ENCODE results near the gene ABCA3.
"Not testable (repeated sequence)": the region's sequence is repeated elsewhere in the genome, so short reads cannot be mapped to it uniquely, and the experiment has no call there.

The ABCA3 gene

DNA sequence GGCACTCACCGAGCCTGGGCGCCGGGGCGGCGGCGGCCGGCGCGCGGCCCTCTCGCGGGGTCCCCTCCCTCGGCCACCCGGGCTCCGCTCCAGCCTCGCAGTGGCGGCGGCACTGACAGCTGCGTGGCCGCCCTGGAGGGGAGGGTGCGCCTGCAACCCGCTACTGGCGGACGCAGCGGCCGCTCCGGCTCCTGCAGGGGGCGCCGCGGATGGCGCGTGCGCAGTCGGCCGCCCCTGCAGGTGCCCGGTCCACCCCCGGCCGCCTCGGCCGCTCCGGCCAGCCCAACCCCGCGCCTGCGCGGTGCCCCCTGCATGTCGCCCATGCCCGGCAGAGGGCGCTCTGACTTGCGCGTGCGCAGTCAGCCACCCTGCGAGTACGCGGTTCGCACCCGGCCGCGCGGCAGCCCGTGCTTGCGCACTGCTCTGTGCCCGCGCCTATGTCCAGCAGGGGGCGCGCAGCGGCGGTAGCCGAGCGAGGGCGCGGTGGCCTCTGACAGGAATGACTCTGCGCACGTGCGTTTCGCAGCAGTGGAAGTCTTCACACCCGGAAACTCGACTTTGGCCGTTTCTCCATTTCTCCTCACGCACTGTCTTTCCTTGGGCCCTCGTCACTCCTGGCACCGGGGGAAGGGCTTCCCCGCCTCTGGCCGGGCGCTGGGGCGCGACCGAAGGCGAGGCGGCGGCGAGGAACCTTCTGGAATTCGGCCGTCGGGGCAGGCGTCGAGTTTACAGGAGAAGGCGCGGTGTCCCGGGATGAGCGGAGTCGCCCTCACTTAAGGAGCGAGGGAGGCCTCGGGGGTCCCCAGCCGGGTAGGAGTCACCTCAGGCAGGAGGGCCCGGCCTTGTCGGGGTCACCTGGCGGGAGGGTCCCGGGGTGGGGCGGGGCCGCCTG lies at the start of gene ABCA3:
TSS of gene ABCA3 (minus strand) at position 165 of the 892 bp plus-strand sequence. CDS start 14,262 bp downstream, outside the sequence.
- peak; percentile 53 for DNase-seq

DNA sequence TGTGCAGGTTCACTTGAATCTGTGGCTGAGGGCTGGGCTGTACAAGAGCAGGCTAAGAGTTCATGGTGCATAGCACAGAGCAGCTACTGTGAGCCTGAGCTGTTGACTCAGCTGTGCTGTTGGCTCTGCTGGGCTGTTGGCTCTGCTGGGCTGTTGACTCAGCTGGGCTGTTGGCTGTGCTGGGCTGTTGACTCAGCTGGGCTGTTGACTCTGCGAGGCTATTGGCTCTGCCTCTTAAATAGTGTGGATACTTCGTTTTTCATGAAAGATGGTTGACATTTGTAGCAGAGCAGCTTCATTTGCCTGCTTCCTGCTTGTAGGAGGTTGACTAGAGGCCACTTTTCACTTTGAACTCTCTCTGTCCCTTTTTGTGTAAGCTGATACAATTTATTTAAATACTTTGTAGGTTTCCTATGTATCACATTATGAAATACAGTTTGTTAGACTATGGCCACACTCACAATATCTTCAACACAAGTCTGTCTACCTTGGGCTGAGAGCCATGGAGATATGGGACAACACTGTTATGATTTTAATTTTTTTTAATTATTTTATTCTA lies 48.4 kb upstream of the ABCA3 start:
- no peak for DNase-seq

DNA sequence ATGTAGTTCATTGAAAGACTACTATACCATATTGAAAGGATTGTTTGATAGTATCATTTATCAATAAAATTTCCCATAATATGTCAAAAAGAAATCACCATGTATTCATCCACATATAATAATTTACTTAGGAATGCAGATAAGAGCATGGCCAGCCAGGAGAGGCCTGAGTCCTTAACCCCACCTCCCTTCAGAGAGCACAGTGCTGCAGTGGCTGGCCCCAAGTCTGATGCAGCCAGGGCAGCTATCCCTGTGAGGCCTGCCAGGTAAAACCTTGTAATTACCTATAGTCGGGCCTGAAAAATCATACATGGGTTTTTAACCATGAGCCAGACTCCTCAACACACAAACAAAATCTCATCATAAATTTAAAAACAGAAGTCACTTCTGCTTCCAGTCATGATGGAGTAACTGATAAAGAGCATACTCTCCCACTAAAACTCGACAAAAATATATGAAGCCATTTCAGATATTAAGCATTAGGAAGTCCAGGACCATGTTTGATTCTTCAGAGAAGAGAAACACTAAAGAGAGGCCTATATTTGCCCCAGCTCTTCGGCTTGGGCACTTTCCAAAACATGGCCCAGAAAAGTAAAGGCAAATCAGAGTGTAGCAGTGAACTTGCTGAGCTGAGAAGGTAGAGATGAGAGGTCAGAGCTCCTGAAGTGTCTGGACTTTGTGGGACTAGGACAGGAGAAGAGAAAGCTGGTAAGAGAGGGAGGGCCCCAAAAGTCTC lies 47.8 kb upstream of the ABCA3 start:
- DNase-seq, result no peak

DNA sequence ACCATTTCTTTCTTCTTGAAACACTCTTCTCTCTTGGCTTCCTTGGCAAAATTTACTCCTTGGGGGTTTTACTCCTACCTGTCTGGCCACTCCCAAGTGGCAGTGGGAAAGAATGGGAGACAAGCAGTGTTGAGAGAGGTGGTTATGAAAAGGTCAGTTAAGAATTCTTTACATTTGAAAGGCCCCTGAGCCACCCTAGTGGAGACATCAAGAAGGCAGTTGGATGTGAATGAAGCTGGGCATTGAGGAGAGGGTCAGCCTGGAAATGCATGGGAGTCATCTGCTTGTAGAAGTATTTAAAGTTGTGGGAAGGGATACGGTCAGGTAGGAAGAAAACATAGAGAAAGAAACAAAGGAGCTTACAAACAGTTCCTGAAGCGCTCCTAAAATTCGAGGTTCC lies 46.5 kb upstream of the ABCA3 start:
- DNase-seq, result no peak

DNA sequence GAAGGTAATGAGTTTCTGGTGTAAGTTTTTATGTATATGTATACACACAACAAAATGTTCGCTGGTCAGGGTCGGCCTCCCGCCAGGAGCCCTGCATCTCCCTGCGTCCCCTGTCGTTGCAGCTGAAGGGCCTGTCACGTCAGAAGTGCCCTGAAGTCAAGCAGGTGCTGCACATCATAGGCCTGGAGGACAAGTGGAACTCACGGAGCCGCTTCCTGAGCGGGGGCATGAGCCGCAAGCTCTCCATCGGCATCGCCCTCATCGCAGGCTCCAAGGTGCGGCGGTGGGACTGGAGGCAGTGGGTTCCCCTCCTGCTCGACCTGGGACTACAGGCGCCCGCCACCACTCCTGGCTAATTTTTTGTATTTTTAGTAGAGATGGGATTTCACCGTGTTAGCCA lies 45.5 kb upstream of the ABCA3 start:
- DNase-seq, result not testable (repeated sequence)

DNA sequence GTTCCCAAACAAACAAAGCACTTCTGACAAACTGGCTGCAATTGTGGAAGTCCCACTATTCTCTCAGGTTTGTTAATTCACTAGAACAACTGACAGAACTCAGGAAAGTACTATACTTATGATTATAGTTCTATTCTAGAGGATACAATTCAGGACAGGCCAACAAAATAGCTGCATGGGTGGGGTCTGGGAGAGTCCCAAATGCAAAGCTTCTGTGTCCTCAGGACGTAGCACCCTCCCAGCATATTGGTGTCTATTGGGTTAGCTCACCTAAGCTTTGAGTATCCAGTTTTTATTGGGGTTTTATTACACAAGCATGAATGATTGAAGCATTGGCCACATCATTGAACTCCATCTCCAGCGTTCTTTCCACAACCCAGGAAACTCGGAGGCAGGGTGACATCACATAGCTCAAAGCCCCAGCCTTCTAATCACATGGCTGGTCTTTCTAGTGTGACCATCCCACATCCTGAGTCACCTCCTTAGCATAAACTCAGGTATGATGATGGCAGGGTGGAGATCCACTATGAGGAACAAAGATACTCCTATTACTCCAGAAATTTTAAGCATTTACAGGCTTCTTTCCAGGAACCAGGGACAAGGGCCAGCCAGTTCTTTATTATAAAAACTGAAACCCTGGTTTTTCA lies 44.8 kb upstream of the ABCA3 start:
- DNase-seq, result no peak

DNA sequence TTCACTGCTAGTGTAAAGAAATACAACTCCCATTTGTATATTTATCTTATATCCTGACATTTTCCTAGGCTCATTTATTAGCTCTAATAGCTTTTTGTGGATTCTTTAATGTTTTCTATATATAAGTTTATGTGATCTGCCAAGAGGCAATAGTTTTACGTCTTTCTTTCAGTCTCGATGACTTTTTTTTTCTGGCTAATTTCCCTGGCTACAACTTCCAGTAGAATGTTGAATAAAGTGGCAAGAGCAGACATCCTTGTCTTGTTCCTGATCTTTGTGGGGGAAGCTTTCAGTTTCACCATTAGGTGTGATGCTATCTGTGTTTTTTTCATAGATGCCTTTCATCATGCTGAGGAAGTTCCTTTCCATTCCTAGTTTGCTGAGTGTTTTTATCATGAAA lies 43.9 kb upstream of the ABCA3 start:
- DNase-seq, result no peak

DNA sequence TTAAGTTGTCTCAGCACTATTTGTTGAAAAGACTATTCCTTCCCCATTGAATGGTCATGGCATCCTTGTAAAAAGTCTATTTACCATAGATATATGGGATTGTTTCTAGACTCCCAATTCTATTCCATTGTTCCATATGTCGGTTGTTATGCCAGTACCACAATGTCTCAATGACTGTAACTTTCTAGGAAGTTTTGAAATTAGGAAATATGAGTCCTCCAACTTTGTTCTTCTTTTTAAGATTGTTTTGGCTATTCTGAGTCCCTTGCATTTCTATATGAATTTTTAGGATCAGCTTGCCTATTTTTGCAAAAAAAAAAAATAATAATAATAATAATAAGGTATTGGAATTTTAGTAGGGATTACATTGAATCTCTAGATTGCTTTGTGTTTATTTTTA lies 43.0 kb upstream of the ABCA3 start:
- DNase-seq, result no peak

DNA sequence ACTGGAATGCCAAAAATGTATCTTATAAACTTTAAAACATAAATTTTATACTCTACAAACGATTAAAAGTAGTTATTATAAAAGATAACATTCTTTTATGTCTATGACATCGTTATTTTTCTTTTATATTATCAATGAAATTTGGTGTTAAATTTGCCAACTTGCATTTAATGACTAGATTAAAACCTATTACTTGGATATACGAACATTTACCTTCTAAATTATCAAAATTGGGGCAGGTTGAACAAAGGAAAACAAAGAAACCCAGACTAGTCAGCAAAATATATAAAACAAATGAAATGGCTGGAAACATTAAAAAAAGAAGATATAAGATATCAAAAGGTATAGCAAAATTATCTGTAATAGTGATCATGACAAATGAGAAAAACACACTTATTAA lies 34.1 kb upstream of the ABCA3 start:
- no peak for DNase-seq

DNA sequence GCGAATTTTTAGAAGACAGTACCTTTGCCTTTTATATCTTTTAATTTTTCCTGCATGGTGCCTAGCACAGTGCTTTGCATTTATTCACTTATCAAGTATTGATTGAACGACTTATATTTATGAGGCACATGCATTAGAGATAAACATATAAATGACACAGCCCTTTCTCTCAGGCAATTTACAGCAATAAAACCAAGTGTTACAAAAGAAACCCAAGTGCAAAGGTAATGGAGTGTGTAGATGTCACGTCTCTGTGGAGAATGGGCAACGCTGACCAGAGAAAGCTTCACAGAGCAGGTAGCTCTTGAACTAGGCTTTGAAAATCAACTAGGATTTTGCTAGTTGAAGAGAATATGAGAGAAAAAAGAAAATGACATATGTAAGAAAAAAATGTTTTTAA lies 32.6 kb upstream of the ABCA3 start:
- DNase-seq, result no peak

DNA sequence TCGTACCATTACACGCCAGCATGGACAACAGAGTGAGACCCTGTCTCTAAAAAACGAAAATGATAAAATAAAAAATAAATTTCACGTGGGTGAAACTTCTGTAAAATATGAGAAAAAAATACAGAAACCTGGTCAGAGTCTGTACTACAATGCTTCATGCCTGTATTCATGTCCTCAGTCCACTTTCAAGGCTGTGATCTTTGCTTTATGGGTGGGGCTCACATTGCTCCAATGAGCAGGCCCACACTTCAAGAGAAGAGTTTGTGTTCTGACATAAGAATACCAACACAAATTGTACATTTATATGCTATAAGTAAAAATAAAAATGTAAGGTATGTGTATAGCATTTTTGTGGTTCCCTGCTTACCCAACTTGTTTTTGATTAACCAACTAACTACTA lies 32.2 kb upstream of the ABCA3 start:
- no peak for DNase-seq

DNA sequence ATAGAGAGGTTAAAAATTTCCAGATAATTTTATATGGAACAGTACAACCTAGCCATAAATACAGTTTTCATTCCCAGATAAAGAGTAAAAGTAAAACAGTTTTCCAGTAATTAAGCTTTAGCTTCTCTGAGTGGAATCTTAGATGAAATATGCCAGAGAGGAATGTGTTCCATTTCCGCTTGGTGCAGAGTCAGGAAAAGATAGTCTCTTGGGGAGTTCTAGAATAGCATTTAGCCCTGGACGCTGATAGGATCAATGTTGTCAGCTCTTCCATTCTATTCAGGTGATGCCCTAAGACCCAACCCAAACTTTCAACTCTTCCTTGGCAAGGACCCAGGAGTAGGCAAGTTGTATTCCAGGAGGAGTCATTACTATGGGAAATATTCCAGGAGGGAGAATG lies 30.9 kb upstream of the ABCA3 start:
- no peak for DNase-seq

DNA sequence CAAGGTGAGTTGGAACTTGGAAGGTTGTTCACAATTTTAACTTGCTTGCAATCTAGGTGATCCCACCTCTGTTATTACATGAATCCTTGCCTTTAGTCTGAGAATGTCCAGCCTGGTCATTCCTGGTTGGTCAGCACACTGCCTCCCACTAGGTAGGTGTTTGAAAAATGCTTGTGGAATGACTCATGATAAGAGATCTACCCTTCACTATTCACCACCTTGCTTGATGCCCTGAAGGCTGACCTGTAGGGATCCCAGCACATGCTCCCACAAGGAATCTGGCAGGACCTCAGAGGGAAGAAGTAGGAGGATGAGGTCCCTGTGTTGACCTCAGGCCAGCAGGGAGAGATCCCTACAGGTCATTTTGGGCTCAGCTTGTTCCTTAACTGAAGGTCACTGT lies 30.2 kb upstream of the ABCA3 start:
- DNase-seq, result no peak

DNA sequence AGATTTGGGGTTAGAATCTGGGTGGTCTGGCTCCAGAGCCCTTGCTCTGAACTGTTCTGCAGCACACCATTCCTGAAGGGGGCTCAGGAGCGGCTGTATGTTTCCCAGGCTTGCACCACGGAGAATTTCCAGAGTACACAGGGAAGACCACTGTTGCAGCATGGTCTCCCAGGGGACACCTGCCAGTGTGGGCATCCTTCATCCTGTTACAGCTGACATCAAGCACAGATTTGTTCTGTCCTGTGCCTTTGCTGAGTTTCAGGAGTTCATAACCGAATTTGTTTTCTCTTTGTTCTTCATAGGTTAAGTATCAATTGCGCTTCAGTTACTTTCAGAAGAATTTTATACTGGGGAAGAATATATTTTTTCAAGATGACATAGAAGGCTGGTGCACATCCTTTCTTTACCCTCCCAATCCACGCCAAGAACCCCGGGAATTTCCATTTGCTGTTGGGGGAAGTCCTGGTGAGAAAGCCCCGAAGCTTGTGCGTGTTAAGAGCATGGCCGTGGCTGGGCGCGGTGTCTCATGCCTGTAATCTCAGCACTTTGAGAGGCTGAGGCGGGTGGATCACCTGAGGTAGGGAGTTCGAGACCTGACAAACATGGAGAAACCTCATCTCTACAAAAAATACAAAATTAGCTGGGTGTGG lies 26.3 kb upstream of the ABCA3 start:
- DNase-seq, result no peak

DNA sequence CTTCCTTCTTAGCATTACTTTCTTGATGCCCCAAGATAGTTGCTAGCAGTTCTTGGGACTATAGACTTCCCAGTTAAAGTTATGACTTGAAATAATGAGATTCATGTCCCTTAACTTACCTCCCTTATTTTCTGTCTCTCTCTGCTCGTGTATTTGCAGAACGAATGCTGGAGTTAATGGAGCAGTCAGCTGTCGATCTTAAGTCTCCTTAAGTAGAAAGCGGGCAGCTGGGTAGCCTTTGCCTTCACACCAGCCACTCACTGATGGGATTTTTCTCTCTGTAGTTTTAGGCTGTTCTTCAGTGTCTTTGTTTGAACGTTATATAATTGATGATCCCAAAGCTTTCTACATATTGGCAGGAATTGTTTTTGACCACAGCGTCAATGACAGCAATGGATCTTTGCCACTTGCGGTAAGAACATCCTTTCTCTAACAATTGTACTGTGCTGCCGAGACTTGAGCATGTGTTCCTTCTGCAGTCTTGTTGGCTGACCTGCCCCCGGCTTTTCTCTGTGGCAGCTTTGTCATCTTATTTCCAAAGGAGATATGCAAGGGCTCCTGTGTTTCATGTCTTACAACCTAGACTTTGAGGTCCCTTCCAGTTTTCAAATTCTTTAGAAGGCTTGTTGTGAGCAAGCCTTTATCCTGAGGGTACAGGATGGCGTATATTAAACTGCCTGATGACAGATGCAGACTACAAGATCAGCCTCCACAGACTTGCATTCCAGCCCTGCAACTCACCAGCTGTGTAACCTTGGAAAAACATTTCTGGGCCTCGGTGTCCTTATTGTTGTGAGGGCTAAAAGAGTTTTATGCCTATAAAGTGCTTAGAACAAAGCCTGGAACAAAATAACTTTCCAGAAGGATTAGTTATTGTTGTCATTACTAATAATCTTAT lies 25.1 kb upstream of the ABCA3 start:
- DNase-seq, result no peak

DNA sequence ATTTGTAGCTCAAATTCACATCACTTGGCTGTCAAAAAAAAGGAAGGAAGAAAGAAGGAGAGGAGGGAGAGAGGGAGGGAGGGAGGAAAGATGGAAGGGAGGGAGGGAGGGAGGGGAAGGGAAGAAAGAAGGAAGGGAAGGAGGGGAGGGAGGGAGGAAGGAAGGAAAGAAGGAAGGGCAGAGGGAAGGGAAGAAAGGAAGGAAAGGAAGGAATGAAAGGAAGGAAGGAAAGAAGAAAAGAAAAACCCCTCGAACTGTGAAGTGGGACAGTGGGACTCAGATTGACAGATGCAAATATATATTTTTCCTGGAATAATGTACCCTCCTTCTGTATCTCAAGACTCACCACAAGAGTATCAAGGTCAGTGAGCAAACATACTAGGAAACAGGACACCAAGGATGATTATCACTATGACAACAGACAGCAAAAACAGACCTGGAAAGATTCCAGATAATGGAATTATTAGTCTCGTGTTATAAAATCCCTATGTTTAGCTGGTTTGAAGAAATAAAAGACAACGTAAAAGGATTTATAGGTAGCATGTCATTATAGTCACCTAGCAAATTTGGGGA lies 24.2 kb upstream of the ABCA3 start:
- no peak for DNase-seq

DNA sequence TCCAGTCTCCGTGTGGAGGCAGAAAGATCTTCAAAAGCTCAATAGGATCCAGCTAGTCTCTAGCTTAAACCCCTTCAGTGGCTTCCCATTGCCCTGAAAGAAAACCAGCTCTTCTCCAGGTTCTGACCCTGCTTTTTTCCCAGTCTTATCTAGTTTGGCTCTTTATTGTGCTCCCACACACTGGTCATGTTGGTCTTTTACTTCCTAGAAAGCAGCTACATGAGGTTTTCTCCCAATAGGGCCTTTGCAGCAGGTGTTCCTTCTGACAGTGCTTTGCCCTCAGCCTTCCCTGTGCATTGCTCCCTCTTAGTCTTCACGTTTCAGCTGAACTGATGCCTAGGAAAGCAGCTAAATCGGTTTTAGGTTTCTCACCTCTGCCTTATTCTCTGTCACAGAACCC lies 21.7 kb upstream of the ABCA3 start:
- no peak for DNase-seq

DNA sequence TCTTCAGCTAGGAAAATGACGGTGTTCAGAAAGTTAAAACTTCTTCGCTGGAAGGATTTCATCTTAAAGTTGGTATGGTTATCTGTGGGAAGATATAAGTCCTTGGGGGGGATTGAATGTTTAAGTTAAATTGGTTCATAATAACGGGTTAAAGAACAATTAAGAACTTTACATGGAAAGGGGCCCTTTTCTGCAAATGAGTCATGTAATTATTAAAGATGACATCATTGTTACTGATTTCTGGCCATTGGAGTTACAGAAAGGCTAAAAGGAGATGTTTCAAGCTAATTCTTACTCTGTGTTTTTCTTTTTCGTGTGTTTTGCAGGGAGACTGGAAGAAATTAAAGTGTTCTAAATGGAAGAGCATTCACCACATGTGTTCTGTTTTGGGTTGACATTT lies 20.6 kb upstream of the ABCA3 start:
- DNase-seq, result no peak

DNA sequence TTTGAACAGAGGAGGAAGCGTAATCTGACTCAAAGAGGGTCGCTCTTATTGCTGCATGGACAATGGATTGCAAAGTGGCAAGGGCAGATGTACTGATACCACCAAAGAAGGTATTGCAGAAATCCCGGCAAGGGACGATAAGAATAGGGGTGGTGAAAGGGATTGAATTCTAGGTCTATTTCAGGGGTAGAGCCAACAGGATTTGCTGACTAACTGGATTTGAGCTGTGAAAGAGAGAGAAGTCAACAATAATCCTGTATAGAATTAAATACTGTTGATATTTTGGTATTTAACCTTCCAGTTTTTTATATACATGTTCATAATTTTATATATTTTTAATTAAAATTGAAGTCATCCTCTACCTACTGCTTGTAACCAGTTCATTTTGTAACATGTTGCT lies 19.4 kb upstream of the ABCA3 start:
- DNase-seq, result no peak

DNA sequence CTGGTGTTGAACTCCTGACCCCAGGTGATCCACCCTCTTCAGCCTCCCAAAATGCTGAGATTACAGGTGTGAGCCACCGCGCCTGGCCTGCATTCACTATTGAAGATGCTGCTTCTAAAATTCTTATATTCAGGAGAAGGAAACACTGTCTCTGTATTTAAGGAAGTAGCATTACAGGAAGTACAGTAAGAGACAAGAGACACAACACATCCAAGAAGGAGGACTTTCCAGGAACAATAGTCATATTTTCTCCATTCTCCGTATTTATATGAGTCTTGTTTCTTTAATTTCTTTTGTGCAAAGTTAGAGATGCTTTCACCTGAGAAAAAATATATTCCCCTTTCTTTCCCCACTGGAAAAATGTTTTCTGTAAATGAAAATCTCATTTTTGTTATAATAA lies 18.3 kb upstream of the ABCA3 start:
- no peak for DNase-seq

DNA sequence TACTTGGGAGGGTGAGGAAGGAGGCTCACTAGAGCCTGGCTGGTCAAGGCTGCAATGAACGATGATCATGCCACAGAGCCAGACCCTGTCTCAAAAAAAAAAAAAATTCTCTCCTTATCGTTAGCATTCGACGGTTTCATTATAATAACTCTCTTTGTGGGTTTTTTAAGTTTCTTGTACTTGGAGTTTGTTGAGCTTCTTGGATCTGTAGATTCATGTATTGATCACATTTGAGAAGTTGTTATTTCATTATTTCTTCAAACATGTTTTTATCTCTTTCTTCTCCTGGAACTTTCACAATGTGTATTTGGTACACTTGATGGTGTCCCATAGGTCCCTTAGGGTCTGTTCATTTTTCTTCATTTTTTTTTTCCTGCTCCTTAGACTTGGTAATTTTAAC lies 16.8 kb upstream of the ABCA3 start:
- DNase-seq, result no peak

DNA sequence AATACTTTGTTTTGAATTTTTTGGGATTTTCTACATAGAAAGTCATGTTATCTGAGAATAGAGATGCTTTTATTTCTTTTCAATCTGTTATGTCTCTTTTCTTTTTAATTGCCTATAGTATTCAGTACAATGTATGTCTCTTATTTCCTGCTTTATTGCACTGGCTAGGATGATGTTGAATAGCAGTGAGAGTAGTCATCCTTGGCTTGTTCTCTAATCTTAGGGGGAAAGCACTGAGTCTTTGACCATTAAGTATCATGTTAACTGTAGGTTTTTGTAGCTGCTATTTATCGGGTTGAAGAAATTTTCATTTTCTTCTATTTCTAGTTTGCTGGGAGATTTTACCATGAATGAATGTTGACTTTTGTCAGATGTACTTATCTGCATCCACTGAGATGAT lies 10.0 kb upstream of the ABCA3 start:
- no peak for DNase-seq
